Trophoblast cell (in vitro differentiated cells and primary cell): ENCODE results near the gene ID1.
"Not testable (repeated sequence)": the region's sequence is repeated elsewhere in the genome, so short reads cannot be mapped to it uniquely, and the experiment has no call there.

Experiments used
- DNase-seq, 2 donors: peaks; one replicate each; pipeline ENCODE4 v3.0.0-alpha.2; 2016
- H2AFZ ChIP-seq: 2 replicates; pipeline ENCODE4 v1.6.1; 2013; ENCODE audit warnings: low read length, moderate library complexity, mild to moderate bottlenecking; ENCODE audit not compliant: insufficient read depth, poor library complexity
- H2AK5ac ChIP-seq: 2 replicates; pipeline ENCODE4 v1.6.1; 2013; ENCODE audit warnings: mild to moderate bottlenecking, low read length
- H2BK120ac ChIP-seq: 2 replicates; pipeline ENCODE4 v1.6.1; 2013; ENCODE audit warnings: low read length, mild to moderate bottlenecking, moderate library complexity; ENCODE audit not compliant: insufficient read depth, poor library complexity
- H2BK12ac ChIP-seq: 2 replicates; pipeline ENCODE4 v1.6.1; 2013; ENCODE audit warnings: mild to moderate bottlenecking, low read length, moderate library complexity
- H2BK5ac ChIP-seq: 2 replicates; pipeline ENCODE4 v1.6.1; 2013; ENCODE audit warnings: low read length, low read depth, moderate library complexity, mild to moderate bottlenecking; ENCODE audit not compliant: poor library complexity
- H3K14ac ChIP-seq: 2 replicates; pipeline ENCODE4 v1.6.1; 2013; ENCODE audit warnings: mild to moderate bottlenecking, low read length
- H3K18ac ChIP-seq: 2 replicates; pipeline ENCODE4 v1.6.1; 2013; ENCODE audit warnings: mild to moderate bottlenecking, low read length
- H3K23ac ChIP-seq: 2 replicates; pipeline ENCODE4 v1.6.1; 2013; ENCODE audit warnings: low read length
- H3K27ac ChIP-seq: 2 replicates; pipeline ENCODE4 v1.5.1; 2013; ENCODE audit warnings: low read depth, mild to moderate bottlenecking, inconsistent platforms, low read length, moderate library complexity
- H3K27me3 ChIP-seq: 2 replicates; pipeline ENCODE4 v1.6.1; 2013; ENCODE audit warnings: inconsistent platforms, mild to moderate bottlenecking, low read length, moderate library complexity; ENCODE audit not compliant: insufficient read depth
- H3K36me3 ChIP-seq, 2 experiments: 1 replicate in 1 of 2; 2 replicates in 1 of 2; pipeline ENCODE4 v1.6.1; 2013; ENCODE audit warnings: low read length in 2 of 2, mild to moderate bottlenecking in 2 of 2, moderate library complexity in 1 of 2; ENCODE audit not compliant: insufficient read depth in 2 of 2, control insufficient read depth in 1 of 2
- H3K4ac ChIP-seq: 2 replicates; pipeline ENCODE4 v1.6.1; 2013; ENCODE audit warnings: low read depth, mild to moderate bottlenecking, low read length, moderate library complexity
- H3K4me1 ChIP-seq, 2 experiments: 1 replicate in 1 of 2; 2 replicates in 1 of 2; pipeline ENCODE4 v1.6.1; 2013; ENCODE audit warnings: low read length in 2 of 2, mild to moderate bottlenecking in 2 of 2, moderate library complexity in 1 of 2; ENCODE audit not compliant: insufficient read depth in 2 of 2, control insufficient read depth in 1 of 2
- H3K4me2 ChIP-seq: 2 replicates; pipeline ENCODE4 v1.6.1; 2013; ENCODE audit warnings: inconsistent platforms, mild to moderate bottlenecking, low read length, moderate library complexity
- H3K4me3 ChIP-seq: 2 replicates; pipeline ENCODE4 v1.5.1; 2013; ENCODE audit warnings: mild to moderate bottlenecking, low read depth, low read length, inconsistent platforms
- H3K79me1 ChIP-seq: one replicate; pipeline ENCODE4 v1.6.1; 2013; ENCODE audit warnings: low read length
- H3K79me2 ChIP-seq: 2 replicates; pipeline ENCODE4 v1.6.1; 2013; ENCODE audit warnings: low read length, mild to moderate bottlenecking; ENCODE audit not compliant: control insufficient read depth, insufficient read depth, poor library complexity
- H3K9ac ChIP-seq: 2 replicates; pipeline ENCODE4 v1.6.1; 2013; ENCODE audit warnings: mild to moderate bottlenecking, low read length
- H3K9me3 ChIP-seq: 2 replicates; pipeline ENCODE4 v1.6.1; 2013; ENCODE audit warnings: low read depth, mild to moderate bottlenecking, control low read depth, inconsistent platforms, low read length; ENCODE audit not compliant: insufficient read depth
- H4K12ac ChIP-seq: 2 replicates; pipeline ENCODE4 v1.6.1; 2013; ENCODE audit warnings: low read depth, mild to moderate bottlenecking, low read length, moderate library complexity
- H4K8ac ChIP-seq: 2 replicates; pipeline ENCODE4 v1.6.1; 2013; ENCODE audit warnings: low read depth, mild to moderate bottlenecking, low read length, moderate library complexity
- H4K91ac ChIP-seq: one replicate; pipeline ENCODE4 v1.6.1; 2013; ENCODE audit warnings: low read depth, mild to moderate bottlenecking, low read length, moderate library complexity
- WGBS: extraction: QIAGEN DNeasy Blood & Tissue Kit; methylation state at CpG from one replicate; pipeline ENCODE4 v1.1.7; 2013; ENCODE audit warnings: missing lambda C conversion rate; ENCODE audit not compliant: insufficient read length, insufficient coverage; ENCODE audit errors: extremely low coverage; 5-methylcytosine and 5-hydroxymethylcytosine counted together

ID1 gene

GRCh38 chr20:31648104-31648503 is 43.0 kb downstream of the ID1 start:
- not testable (repeated sequence) for H4K91ac ChIP-seq, H2AK5ac ChIP-seq, H3K4ac ChIP-seq, H3K27me3 ChIP-seq, H2BK120ac ChIP-seq, H3K79me1 ChIP-seq, H3K9me3 ChIP-seq, H3K14ac ChIP-seq, H4K12ac ChIP-seq, H3K18ac ChIP-seq, H4K8ac ChIP-seq, H3K4me2 ChIP-seq, H3K4me1 ChIP-seq, H3K4me3 ChIP-seq, H3K23ac ChIP-seq, H2BK12ac ChIP-seq, H2BK5ac ChIP-seq, DNase-seq, H3K27ac ChIP-seq, H3K79me2 ChIP-seq, H3K36me3 ChIP-seq, H2AFZ ChIP-seq, H3K9ac ChIP-seq
- WGBS, result no CpG with 5 or more reads among the region's 3 CpGs

DNA sequence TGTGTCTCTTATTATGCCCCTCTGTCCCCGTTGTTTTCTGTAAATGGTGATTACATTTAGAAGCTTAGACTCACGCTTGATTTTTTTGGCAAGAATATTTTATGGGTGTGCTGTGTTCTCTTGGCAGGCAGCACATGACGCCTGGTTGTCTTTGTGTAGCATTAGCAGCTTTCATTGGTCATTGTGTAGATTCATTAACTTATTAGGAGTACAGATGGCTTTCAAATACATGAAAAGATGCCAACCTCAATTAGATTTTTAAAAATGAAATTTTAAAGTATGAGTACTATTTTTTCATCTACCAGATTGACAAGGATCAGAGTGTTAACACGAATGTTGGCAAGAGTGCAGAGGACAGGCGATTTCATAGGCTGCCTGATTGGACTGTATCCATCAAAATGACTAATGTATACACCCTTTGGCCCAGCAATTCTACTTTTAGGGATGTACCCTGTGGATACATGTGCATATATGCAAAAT is 47.9 kb downstream of the ID1 start:
- Histone ChIP-seq H3K4me3 (no peak overlapping the region), H3K27me3 (no peaks in the 10 kb centered on the region), H4K91ac (no peak overlapping the region), H3K14ac (no peak overlapping the region), H2AFZ (no peak overlapping the region), H3K4me2 (no peak overlapping the region), H2AK5ac (no peak overlapping the region), H3K79me2 (no peaks in the 10 kb centered on the region), H2BK120ac (no peak overlapping the region), H3K36me3 (no peaks in the 10 kb centered on the region), H3K18ac (no peak overlapping the region), H4K8ac (no peak overlapping the region), H2BK5ac (no peak overlapping the region), H3K4ac (no peak overlapping the region), H2BK12ac (no peak overlapping the region), H3K79me1 (no peaks in the 10 kb centered on the region), H3K27ac (no peak overlapping the region), H4K12ac (no peak overlapping the region), H3K4me1 (no peaks in the 10 kb centered on the region), H3K9ac (no peak overlapping the region), H3K9me3 (no peaks in the 10 kb centered on the region), H3K23ac (no peak overlapping the region)
- no CpG with 5 or more reads among the region's 5 CpGs for WGBS
- no peak for DNase-seq

GRCh38 chr20:31653561-31653960 is 48.5 kb downstream of the ID1 start:
- Histone ChIP-seq H2AK5ac (no peak overlapping the region), H4K91ac (no peak overlapping the region), H3K27me3 (no peaks in the 10 kb centered on the region), H2BK12ac (no peak overlapping the region), H3K14ac (no peak overlapping the region), H3K4me3 (no peak overlapping the region), H3K4ac (no peak overlapping the region), H3K9me3 (no peaks in the 10 kb centered on the region), H2BK120ac (no peak overlapping the region), H3K79me2 (no peaks in the 10 kb centered on the region), H3K27ac (no peak overlapping the region), H4K8ac (no peak overlapping the region), H2AFZ (no peak overlapping the region), H2BK5ac (no peak overlapping the region), H3K18ac (no peak overlapping the region), H3K36me3 (no peaks in the 10 kb centered on the region), H4K12ac (no peak overlapping the region), H3K4me2 (no peak overlapping the region), H3K23ac (no peak overlapping the region), H3K79me1 (no peaks in the 10 kb centered on the region), H3K9ac (no peak overlapping the region), H3K4me1 (no peaks in the 10 kb centered on the region)
- no CpG with 5 or more reads among the region's 5 CpGs for WGBS
- DNase-seq, result no peak

- H3K9me3 ChIP-seq, result no peaks in the 10 kb centered on the region
- H4K8ac ChIP-seq, result no peak overlapping the region
- H2BK5ac ChIP-seq, result no peak overlapping the region
- H3K79me2 ChIP-seq, result no peaks in the 10 kb centered on the region
- H3K27ac ChIP-seq, result no peak overlapping the region
- H3K4me3 ChIP-seq, result no peak overlapping the region
- no peak for DNase-seq
- no peak overlapping the region for H4K91ac ChIP-seq
- H4K12ac ChIP-seq, result no peak overlapping the region
- H3K9ac ChIP-seq, result no peak overlapping the region
- no peaks in the 10 kb centered on the region for H3K79me1 ChIP-seq
- WGBS, result no CpG with 5 or more reads among the region's 5 CpGs
- no peak overlapping the region for H2AK5ac ChIP-seq
- H3K14ac ChIP-seq, result no peak overlapping the region
- H3K36me3 ChIP-seq, result no peaks in the 10 kb centered on the region
- no peak overlapping the region for H2BK120ac ChIP-seq
- H3K27me3 ChIP-seq, result no peaks in the 10 kb centered on the region
- H3K4me1 ChIP-seq, result no peaks in the 10 kb centered on the region
- H3K18ac ChIP-seq, result no peak overlapping the region
- no peak overlapping the region for H3K4me2 ChIP-seq
- H2BK12ac ChIP-seq, result no peak overlapping the region
- H3K23ac ChIP-seq, result no peak overlapping the region
- H2AFZ ChIP-seq, result no peak overlapping the region
- H3K4ac ChIP-seq, result no peak overlapping the region
Measured at GRCh38 chr20:31654534-31654933, 49.4 kb downstream of the ID1 start.
